Stomach (tissue), 4 donors: Measurements from ENCODE around the gene ZNF581.

Source experiments
- POLR2A ChIP-seq, 4 donors: fragments of 450-650 bp; IDR thresholded peaks; one replicate each; pipeline ENCODE4 v1.6.1; 2016; ENCODE audit warnings: antibody characterized with exemption in 4 of 4, control low read depth in 2 of 4, mild to moderate bottlenecking in 1 of 4, moderate library complexity in 1 of 4
- TF ChIP-seq, protein P1 (sequence below), 7 experiments: fragments of 450-650 bp in 4 of 7; fragments of 200-600 bp in 3 of 7; sonication (generic) in 3 of 7; IDR thresholded peaks; one replicate each; pipeline ENCODE4 v1.5.1; 2016 to 2019; ENCODE audit warnings: antibody characterized with exemption in 7 of 7, control low read depth in 2 of 7, mild to moderate bottlenecking in 1 of 7

DNA sequence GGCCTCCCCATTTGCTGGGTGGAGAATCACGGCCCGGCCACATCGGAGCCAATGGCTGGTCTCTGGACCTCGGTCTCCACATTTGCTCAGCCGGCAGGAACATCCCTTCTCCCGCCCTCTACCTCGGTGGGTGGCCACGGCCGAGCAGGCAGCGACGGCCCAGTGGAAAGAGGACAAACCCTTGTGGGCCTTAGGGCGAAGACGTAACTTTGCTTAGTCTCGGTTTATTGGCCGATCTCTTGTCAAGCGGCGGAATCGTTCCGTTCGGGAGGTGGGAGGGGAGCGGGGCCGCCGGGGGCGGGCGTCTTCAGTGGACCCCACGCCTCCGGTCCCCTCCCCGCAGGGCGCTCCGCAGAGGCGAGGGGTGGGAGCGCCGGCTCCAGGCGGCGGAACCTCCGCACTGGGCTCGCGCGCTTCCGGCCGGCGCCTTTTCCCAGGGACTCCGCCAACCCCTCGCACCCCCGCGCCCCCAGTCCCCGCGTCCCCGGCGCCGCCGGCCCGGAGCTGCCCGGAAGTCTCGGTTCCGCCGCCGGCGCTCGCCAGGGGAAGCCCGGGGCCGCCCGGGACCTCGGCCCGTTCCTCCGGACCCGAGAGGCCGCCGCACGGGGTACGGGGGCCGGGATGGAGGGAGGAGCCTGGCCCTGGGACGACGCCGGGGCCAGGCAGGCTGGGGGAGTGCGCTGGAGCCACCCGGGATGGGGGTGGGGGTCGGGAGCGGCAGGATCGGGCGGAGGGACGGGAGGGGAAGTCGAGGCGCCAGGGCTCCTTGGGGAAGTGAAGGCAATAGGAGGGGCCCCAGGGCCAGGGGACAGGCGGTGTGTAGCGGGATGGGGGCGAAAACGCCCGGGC lies 2.6 kb upstream of the ZNF581 start, which contains the start of gene ZNF580:
- TF ChIP-seq, protein P1, sequence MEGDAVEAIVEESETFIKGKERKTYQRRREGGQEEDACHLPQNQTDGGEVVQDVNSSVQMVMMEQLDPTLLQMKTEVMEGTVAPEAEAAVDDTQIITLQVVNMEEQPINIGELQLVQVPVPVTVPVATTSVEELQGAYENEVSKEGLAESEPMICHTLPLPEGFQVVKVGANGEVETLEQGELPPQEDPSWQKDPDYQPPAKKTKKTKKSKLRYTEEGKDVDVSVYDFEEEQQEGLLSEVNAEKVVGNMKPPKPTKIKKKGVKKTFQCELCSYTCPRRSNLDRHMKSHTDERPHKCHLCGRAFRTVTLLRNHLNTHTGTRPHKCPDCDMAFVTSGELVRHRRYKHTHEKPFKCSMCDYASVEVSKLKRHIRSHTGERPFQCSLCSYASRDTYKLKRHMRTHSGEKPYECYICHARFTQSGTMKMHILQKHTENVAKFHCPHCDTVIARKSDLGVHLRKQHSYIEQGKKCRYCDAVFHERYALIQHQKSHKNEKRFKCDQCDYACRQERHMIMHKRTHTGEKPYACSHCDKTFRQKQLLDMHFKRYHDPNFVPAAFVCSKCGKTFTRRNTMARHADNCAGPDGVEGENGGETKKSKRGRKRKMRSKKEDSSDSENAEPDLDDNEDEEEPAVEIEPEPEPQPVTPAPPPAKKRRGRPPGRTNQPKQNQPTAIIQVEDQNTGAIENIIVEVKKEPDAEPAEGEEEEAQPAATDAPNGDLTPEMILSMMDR (IDR thresholded peaks at IDR 0.05): no peak
- TF ChIP-seq POLR2A (IDR thresholded peaks at IDR 0.05): no peak
